Activated CD4-positive, CD25-positive, alpha-beta regulatory T cell treated with anti-CD3 and anti-CD28 coated beads, Interleukin-2, amount 50 U/mL, for 16 hours (primary cell): ENCODE data around the gene NEGR1.

Experiments
- DNase-seq: peaks from one replicate; pipeline ENCODE4 v3.0.0-alpha.2; 2020; ENCODE audit warnings: low read depth, low spot score

NEGR1 gene

DNA sequence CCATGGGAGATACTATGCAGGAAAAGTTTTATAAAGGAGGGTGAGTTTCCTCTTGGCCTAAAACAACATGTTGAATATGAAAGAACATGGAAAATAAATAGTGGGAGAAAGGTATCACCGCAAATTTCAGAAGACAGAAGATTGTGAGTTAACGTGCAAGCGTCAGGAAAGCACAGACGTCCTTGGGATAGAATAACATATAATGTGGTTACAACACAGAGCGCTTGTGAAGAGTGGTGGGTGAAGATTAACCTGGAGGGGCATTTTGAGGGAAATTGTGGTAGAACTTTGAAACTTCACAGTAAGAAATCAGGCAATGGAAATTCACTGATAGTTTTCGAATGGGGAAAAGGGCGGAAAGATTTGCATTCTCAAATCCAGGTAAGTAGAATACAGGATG lies 47.3 kb downstream of the NEGR1 start:
- DNase-seq = no peak

DNA sequence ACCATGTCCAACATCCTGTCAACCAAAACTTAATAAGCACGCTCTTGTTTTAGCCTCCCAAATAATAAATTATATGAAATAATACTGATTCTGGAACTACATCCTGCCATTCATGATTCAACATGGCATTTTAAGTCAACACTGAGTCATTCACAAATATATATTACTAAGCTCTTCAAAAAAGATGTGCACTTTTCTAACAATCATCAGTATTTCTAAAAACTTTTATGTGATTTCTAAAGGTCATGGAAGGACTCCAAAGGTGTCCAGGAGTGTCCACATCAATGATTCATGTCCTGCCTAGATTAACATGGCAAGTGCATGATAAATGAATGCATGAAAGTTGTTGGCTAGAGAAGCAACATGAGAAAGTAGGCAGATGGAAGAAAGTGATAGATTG lies 51.6 kb downstream of the NEGR1 start:
- no peak for DNase-seq

DNA sequence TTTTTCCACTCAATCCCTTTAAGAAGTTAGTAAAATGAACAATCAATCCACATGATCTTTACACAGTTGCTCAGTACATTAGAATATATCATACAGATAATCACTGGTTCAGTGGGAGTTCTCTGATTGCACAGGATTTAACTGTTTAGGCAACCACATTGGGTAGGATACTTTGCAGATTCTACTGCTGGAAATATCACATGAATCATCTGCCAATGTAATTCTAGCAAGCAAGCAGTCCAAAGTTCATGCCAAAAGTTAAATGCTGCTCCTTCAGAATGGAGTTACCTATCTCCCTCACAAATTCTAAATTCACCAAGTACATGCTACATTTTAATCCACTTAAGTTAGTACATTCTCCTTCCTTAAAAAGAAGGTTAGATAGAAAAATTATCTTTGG lies 52.4 kb downstream of the NEGR1 start:
- no peak for DNase-seq

DNA sequence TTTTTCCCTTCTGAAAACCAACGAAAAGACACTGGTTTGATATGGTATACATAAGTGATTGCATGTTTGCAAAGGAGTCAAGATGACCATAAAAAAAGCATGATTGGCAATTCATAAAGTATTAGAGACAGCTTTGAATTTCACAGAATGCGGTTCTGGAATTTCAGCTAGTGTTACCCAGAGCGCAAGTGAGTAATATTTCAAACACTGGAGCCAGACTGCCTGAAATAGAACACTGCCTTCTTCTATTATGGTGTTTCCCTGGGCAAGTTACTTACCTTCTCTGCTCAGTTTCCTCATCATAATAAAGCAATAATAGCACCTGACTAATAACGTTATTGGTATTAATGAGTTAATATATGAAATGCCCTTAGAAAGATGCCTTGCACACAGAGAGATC lies 54.7 kb downstream of the NEGR1 start:
- DNase-seq = no peak

DNA sequence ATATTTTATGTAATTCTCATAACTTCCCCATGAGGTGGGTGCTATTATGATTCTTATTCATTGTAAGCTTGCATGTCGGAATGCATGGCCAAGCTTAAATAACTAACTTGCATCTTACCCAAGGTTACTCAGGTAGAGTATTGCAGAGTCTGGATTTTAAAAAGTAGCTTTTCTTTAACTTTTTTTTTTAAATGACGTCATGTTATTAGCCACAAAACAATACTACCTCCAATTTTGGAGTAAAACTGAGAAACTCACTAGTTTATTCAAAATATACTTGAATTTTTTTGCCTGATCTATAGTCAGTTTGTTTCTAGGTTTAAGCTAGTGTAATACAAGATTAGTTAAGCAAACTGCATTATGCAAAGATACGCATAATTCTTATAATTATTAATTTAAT lies 57.8 kb downstream of the NEGR1 start:
- DNase-seq = no peak

DNA sequence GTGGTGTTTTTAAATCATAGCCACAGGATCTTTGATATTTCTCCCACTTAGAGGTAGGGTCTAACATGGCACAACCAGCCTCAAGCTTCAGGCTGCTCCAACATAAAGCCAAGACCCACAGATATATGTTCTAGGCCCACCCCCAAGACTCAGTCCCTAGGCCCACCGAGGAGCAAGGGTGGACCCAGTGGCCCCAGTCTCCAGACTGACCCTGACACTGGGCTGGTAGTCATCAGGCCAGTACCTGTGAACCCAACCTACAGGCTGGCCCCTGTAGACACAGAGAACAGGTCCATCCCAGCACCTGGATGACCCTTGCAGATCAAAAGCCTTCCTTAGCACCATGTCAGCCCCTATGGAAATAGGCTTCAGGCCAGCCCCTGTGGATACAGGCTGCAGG lies 60.5 kb downstream of the NEGR1 start:
- DNase-seq = no peak

DNA sequence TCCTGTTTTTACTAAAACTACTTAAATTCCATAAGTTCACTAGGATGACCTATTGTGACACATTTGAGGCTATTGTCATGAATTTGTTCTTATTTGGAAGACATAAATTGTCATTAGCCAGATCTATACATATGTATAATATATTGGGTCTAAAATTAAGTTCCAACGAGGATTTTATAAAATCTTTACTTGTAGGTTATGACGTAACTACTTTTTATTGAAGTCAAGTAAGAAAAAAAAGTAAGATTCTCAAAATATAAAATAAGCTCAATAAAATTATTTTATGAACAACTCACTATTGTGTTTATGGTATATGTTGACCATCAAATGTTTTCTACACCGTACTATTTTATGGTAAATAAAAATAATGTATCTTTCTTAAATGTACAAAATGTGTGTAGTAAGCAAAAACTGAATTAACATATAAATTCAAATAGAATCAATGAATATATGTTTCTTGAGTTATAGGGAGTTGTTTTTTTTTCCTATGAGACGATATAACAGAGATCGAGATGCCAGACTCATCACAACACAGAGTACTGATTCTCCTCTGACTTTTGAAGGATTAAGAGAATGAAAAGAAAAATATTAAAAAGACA lies 64.1 kb downstream of the NEGR1 start:
- DNase-seq = no peak

DNA sequence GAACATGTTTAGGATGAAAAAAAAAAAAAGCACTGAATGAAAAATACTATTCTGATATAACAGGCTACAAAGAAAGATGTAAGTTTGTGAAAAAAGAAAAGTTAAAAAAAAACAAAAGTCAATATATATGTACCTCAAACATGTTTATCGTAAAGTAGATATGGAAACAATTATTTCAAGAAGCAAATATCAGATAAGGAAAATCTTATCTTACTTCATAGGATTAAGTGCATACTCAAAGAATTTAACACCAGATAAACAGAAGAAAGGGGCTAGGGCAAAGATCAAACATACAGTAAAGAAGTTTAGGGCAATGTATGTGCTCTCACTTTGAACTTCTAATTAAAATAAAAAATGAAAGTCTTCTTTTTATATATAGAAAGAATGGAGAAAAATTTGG lies 75.3 kb downstream of the NEGR1 start:
- no peak for DNase-seq

DNA sequence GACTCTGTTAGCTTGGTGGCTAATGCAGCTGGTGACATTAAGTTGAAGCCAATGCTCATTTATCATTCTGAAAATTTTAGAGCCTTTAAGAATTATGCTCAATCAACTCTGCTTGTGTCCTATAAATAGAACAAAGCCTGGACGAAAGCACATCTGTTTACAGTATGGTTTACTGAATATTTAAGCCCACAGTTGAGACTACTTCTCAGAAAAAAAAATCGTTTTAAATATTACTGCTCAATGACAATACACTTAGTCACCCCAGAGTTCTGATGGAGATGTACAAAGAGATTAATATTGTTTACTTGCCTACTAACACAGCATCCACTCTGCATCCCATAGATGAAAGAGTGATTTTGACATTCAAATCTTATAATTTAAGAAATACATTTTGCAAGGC lies 79.6 kb downstream of the NEGR1 start:
- DNase-seq = no peak

DNA sequence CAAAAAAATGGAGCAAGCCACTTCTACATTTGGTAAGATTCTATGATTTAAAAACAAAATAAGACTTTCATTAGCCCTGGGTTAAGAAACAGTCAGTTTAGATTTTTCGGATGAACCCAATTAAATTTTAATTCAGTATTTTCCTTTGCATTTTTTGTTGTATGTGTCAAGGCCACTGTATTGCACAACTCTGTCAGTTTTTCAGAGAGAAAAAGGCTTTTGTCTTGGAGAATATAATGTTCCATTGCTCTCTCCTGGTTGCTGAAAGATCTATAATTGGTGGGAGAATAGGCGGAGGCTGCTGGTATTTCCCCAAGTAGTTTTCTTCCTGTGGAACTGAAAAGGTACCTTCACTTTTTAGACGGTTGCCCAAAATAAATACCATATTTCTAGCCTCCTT lies 84.6 kb downstream of the NEGR1 start:
- no peak for DNase-seq

DNA sequence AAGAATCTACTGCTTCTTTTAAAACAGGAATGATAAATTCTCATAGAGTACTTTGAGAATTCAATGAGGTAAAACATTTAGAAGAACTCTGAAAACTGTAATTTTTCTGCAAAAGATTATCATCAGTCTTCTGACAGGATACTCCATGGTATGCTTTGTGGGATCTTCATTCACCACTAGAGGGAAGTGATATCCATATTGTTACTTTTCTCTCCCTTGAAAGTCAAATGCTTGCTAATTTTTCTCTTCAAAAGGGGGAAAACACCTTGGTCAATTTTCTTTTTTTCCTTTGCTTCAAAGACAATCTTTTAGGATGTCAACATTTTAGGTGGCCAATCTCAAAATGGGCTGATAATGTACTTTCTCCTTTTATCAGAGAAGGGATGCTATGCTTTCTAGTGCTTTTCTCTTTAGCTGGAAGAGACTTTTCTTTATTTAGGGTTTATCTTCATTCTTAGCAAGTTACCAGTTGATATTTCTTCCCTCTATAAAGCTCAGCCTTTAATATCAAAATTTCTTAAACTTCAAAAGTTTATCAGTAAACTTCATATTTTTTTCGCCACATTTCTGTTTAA lies 95.5 kb downstream of the NEGR1 start:
- DNase-seq = no peak

DNA sequence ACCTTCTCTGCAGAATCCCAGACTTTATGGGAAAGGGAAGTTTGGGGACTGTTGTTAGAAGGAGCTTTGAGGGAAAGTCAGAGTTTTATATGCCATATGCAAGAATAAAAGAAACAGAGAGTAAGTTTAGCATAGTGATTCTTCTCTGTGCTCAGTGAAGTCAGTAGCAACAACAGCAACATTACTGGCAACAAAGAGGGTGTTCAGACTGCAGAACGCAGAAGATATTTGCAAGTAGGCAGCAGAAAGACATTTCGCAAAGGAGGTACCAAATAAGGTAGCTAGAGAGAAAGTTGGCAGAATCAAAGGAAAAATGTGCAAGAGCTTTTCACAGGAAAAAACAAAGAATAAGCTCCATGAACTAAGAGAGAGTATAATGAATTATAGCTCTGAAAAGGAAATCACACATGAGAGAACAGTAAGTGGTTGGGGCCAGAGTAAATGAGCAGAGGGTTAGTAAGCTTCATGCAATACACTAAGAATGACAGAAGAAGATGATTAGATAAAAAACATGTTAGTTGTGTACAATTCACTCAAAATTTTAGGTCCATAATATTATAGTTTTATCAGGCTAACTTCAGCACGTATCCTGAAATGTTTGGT lies 98.1 kb downstream of the NEGR1 start:
- DNase-seq = no peak

DNA sequence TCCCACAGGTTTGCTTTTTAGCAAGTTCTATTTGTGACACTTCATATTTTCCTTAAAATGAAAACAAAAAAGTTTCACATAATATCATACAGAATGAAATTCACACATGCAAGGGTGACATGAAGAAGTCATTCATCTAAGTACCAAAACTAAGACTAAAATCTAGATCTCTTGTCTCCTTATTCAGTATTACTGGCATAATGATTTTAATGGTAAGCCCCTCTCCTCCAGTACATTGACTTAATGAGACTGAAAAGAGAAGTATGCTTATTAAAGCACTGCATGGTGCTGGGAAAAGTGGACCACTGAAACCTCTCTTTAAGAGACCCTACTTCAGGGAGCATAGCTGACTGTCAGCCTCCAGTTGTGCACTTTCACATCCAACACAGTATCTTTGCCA lies 99.5 kb downstream of the NEGR1 start:
- DNase-seq = no peak

DNA sequence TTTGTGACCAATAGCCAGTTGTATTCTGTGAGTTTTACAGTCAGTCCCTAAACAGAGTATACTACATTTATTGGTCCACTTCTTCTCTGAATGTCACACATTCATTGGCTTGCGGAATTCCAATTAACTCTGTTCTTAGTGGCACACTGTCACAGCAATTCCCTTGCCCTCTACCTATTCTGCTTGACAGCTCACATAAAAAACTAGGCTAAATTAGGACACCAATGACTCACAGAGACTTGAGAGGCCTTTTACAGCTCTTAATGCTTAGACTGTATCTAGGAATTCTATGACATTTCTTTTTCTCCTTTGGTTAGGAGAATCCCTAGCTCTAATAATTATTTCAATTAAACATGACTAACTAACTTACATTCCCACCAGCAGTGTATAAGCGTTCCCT lies 104.1 kb downstream of the NEGR1 start:
- no peak for DNase-seq

DNA sequence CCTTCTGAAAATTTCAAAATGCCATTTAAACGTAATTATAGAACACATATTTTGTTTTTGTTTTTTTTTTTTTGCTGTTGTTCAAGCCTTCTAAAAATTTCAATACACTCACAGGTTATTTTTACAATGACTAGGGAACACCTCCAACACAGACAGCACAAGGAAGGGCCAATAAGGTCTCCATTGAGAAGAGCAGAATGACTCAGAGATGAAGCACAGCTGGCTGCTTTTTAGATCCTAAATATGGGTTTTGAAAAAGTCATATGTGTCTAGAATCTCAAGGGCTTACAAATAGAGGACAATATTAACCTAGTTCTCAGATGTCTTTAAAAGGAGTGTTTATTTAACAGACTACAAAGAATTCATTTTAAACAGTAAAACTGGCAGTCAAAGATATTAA lies 104.6 kb downstream of the NEGR1 start:
- DNase-seq = no peak

DNA sequence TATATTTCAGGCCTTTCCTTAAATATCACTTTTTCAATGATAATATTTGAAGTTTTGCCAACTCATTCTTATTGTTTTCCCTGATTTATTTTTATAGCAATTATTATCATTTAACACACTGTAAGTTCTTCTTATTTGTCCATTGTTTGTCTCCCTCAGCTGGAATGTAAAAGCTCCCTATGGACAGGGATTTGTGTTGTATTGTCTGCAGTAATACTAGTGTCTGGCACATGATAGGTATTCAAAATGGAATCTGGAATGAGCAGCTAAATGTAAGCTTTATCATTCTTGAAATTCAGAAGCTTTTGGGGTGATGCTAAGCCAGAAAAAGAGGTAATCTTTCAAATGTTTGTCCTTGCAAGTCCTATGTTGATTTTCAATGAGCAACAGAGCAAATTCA lies 112.1 kb downstream of the NEGR1 start:
- DNase-seq = no peak

DNA sequence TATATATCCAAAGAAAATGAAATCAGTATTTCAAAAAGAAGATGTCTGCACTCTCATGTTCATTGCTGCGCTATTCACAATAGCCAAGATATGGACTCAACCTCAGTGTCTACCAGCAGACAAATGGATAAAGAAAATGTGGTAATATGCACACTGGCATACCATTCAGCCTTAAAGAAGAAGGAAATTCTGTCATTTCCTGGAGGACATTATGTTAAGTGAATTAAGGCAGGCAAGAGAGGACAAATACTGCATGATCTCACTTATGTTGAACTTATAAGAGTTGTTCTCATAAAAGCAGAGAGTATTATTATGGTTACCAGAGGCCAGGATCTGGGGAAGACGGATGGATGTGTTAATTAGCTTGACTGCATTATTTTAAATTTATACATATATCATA lies 115.9 kb downstream of the NEGR1 start:
- DNase-seq = no peak

DNA sequence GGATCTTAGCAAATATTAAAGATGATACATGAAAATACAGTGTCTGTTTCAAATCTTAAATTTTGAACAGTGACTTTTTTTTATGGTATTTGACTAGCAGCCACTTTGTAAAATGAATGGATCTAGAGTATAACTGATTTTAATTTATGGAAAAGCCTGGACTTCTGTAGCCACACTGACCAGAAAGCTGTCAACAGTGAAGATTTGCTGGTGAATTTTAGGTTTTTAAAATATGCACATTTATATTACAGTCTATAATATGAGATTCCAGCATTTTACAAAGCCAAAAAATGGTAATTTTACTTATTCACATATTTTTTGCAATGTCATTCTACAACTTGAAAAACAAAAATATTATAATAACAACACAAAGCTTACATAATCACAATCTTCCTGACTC lies 131.8 kb downstream of the NEGR1 start:
- no peak for DNase-seq

DNA sequence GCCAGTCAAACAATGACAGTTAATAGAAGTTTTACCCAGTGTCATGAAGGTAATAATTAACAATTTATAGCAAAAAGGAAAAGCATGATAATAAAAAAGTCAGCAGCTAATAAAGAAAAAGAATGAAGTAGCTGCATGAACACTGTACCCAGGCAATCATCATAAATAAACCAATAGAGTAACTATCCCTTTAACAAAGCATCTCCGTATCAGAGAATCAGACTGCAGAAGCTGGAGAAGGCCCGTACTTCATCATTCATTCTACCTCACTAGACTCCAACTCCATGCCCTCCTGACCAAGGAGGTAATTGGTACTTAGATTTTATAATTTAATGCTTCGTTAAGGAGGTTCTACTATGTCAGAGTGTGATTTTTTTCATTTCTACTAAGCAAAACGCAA lies 140.5 kb downstream of the NEGR1 start:
- DNase-seq = no peak

DNA sequence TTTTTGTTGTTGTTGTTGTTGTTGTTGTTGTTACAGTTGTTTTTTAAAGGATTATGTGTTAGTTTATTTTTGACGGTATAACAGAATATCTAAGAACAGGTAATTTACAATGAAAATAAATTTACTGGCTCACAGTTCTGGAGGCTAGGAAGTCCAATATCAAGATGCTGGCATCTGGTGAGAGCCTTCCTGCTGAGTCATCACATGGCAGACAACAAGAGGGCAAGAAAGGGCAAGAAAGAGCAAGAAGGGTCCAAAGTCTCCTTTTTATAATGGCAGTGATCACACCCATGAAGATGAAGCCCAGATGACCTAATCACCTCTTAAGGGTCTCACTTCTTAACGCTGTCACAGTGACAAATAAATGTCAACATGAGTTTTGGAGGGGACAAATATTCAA lies 142.1 kb downstream of the NEGR1 start:
- DNase-seq = no peak

DNA sequence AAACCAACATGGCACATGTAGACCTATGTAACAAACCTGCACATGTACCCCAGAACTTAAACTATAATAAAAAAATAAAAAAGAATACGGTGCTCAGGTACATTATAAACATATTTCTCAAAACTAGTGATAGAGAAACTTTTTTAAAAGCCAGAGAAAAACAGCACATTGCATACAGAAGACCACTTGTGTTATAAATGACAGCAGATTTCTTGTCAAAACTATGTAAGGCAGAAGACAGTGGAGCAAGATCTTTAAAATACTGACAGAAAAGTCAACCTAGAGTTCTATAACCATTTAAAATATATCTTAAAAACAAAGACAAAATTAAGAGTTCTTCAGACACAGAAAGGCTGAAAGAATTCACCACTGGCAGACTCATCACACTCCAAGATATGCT lies 144.7 kb downstream of the NEGR1 start:
- no peak for DNase-seq

DNA sequence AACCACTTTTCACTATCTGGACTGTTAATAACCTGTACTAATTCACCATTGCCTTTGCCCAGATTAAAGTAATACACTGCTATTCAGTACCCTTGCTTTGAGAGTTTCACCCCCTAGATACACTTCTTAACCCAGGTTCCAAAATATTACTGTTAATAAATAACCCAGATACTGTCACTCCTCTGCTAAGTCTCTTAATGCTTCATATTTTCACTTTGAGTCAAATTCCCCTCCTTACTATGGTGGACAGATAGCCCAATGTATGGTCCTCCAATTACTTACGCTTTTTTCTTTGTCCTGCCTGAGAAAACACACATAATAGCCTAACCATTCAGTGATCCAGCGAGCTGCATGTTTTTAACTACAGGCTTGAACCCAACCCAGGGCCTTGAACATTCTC lies 152.5 kb downstream of the NEGR1 start:
- no peak for DNase-seq

DNA sequence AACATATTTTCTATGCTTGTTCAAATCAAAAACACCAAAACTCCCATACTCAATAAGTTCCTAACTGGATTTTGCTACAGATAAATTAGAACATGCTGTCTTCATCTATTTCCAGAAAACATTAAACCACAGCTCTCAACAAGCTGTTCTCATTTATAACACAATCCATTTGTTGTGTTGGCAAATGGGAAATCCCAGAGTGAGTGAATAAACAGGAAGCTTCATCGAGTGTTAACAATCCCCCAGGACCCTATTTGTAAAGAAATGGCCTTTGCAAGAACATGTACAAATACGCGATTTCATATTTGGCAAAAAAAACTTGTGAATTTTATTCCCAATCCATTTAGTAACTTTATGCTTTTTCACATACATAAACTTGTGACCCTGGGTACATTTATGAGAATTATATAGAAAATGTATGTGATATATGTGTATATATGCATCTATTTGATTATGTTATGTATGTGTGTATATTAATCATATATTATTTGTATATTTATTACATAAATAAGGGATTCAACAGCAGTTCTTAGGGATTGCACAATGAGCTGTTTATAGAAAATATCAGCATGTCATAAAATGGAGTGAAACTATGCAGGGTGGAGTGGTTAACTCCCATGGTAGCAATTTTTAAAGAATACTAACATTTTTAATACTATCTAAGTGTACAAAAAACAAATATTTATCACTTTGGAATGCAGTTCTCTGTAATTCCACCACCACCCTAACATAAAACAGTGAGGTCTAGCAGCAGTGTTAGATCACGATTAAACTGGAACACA lies 160.0 kb downstream of the NEGR1 start:
- no peak for DNase-seq
